OCI-LY1 (cell line): Measurements from ENCODE around the gene ZBTB5.

ENCODE experiments used
- EZH2 ChIP-seq: fragments of 200-600 bp; sonication (generic), shearing (Covaris generic); IDR thresholded peaks from 2 replicates; pipeline ENCODE4 v1.8.0; 2017; ENCODE audit warnings: borderline replicate concordance, mixed run types, mild to moderate bottlenecking, antibody characterized with exemption, low read length, moderate library complexity, mixed read lengths
- TF ChIP-seq, protein P1 (sequence below): fragments of 200-600 bp; sonication (generic), shearing (Covaris generic); IDR thresholded peaks from 2 replicates; pipeline ENCODE4 v1.5.1; 2017; ENCODE audit warnings: mild to moderate bottlenecking, antibody characterized with exemption, low read length, moderate library complexity, mixed read lengths

GRCh38 chr9:37429441-37430285 lies 35.6 kb downstream of the ZBTB5 start:
- TF ChIP-seq, protein P1, sequence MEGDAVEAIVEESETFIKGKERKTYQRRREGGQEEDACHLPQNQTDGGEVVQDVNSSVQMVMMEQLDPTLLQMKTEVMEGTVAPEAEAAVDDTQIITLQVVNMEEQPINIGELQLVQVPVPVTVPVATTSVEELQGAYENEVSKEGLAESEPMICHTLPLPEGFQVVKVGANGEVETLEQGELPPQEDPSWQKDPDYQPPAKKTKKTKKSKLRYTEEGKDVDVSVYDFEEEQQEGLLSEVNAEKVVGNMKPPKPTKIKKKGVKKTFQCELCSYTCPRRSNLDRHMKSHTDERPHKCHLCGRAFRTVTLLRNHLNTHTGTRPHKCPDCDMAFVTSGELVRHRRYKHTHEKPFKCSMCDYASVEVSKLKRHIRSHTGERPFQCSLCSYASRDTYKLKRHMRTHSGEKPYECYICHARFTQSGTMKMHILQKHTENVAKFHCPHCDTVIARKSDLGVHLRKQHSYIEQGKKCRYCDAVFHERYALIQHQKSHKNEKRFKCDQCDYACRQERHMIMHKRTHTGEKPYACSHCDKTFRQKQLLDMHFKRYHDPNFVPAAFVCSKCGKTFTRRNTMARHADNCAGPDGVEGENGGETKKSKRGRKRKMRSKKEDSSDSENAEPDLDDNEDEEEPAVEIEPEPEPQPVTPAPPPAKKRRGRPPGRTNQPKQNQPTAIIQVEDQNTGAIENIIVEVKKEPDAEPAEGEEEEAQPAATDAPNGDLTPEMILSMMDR = no peak
- no peak for TF ChIP-seq EZH2
